NCI-H2171 treated with DMSO at 0.1 percent for 48 hours (cell line): ENCODE measurements around the gene GSTA1.
A peak's percentile ranks its signal among the peaks of the same experiment; 100 is the strongest.
"Not testable (repeated sequence)": the region's sequence is repeated elsewhere in the genome, so short reads cannot be mapped to it uniquely, and the experiment has no call there.

ENCODE experiments used
- DNase-seq: peaks from one replicate; lab custom pipeline; 2025; lab: John Stamatoyannopoulos, UW

GSTA1 gene

DNA sequence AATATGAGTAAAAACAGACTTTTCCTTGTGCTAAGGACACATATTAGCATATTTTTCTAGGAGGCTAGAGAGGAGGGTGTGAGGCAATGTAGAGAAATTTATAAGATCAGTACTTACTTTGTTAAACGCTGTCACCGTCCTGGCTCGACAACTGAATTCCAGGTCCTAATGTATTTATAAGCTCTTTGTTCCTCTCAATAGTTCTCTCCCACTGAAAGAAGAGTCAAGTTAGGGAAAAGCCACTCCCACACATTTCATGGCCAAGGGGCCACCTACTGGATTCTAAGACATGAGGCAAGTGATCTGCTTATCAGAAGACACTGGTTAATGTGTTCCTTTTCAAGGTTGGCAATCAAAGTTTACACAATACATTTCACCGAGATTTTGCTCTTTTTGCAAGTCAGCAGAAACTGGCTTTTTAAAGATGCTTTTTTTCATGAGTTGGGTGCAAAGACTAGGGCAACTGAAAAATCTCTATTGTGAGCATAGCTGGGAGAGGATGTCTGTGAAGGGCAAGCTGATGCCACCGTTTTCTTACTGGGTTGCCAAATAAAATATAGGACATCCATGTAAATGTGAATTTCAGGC, at the start of gene GSTA1:
Gene GSTA1, minus strand, starts transcription at position 149 of the 588 bp plus-strand sequence. CDS start 4,549 bp downstream, outside the sequence.
- not testable (repeated sequence) for DNase-seq

DNA sequence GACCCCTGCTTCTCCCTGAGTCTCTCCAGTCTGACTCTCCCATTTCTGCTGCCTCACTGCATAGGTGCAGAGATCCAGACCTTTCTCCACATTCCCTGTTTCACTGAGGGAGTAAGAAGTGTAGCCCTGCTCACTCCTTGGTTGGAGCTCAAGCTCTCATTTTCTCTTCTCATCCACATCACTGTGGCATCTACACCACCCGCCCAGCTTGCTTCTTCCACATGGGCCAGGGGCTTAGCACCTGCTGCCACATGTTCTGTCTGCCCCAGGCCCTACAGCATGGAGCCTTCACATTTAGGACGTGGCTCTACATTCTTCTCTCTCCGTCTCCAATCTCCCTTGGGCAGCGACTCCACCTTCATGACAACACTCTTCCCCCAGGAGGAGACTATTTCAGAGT, 45.5 kb upstream of the GSTA1 start:
- no peak for DNase-seq

DNA sequence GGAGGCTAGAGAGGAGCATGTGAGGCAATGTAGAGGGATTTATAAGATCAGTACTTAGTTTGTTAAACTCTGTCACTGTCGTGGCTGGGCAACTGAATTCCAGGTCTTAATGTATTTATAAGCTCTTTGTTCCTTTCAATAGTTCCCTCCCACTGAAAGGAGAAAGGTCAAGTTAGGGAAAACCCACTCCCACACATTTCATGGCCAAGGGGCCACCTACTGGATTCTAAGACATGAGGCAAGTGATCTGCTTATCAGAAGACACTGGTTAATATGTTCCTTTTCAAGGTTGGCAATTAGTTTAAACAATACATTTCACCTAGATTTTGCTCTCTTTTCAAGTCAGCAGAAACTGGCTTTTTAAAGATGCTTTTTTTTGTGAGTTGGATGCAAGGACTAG, 42.4 kb upstream of the GSTA1 start:
- DNase-seq: no peak

DNA sequence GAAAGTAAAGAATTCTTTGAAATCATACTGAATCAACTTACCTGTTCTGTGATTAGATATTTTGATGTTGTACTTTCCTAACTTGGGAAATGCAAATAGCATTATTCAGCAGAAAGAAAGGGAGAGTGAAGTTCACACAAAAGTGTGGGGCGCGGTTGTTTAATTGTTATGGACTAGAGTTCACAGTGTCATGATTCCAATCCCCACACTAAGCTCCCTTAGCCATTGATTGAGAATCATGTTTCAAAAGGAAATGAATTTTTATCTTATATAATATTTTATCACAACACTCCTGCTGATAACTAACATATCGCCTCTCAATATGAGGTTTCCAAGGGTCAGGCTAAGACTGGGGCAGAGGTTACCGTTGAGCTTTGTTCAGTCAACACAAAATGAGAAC, 40.0 kb upstream of the GSTA1 start:
- no peak for DNase-seq

DNA sequence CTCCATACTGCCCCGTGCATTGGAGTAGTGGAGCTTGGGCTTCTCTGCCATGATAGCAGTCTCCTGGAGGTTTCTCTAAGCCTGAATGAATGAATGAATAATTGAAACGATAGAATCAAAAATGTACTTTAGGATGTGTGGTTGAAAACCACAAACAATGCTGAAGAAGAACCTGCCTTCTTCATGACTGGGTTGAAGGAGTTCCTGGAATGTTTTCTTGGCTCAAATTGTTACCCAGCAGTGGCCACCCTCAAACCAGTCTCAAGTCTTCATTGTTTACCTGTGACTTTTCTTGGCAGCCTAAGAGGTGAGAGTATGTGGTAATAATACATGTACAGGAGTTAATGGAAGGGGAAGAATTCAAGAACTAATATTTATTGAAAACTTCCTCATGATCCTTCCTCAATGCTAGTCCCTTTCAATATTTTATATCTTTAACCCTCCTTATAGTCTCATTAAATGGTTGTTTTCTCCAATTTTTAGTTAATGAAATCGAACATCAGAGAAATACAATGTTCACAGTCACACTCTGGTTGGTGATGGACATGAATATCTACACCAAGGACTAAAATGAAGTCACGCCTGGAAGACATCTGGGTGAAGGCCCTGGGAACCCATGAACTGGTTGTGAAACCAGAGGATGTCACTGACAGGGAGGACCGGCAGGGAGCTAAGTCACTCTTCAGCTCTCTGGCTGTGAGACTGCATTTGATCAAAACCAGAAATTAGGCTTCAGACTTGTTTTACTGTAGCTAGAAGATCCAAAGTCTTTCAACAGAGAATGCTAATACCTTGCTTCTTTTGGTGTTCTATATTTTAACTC, 37.4 kb upstream of the GSTA1 start, which contains the start of gene GSTA5:
Gene GSTA5, minus strand, starts transcription at position 51 of the 823 bp plus-strand sequence.
- DNase-seq: no peak

DNA sequence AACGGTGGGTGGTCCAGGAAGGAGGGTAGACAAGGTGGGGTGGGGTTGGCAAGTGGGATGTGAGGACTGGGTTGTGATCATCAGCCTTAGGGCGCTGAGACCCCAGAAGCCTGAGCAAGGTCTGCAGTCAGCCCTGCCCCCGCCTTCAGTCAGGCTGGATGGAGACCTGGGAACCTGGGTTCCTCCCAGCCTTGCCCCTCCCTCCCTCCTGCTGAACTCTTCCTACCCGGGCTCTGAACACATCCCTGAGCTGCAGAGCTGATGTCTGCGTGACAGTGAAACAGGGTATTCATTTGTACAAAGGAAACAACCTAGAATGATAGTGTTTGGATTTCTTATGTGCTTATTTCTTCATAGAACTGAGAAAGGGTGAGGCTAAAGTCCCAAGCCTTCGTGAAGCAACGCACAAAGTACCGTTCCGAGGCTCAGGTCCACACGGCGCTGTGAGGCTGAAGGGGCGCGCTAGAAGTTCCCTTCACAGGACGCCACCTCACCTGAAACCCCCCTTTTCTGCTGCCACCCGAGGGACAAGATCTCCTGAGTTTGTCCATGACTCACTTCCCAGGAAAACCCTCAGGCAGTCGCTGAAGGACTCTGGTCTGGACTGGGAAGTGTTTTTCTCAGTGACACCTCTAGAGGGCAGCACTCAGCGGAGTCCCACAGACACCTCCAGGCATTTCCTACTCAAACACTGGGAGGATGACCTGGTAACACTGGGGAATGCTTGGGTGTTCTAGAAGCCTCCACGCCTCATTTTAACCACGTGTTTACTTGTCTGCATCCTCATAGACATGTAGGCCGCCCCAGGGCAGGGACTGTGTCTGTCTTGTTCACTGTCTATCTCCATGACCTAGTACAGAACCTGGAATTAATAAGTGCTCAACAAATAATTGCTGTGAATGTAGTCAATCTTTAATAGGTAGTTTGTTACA, 35.8 kb upstream of the GSTA1 start:
- peak; percentile 31 for DNase-seq

DNA sequence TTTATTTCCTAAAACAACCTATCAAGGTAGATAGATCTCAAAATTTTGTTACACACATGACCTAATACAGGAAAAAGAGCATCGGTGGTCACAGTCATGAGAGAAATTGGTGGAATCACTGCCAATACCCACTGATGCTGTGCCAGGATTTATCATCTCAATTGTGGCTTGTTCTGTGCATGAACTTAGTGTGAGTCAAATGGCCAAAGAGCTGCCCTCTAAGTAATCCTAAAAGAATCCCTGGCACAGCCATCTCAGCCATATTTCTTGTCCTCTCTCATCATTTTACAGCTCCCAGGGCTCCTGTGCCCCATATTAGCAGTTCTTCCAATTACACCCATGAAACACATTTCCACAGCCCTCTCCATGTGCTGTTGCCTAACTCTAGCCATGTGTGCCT, 30.9 kb upstream of the GSTA1 start:
- DNase-seq: no peak

DNA sequence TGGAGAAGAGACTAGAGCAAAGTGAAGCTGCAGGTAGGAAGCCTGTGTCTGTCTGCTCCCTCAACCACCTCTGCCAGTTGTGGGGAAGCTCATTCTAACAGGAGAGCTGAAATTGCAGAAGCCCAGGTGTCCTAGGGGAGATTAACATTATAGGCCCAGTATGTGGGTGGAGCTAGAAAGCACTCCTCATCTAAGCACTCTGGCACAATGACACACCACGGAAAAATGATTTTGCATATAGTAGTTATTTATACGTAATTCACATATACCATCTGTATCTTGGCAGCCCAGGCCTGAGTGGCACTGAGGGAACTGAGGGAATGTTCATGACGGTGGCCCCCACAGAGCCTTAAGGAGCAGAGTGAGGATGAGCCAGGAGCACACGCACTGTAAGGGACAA, 27.3 kb upstream of the GSTA1 start:
- not testable (repeated sequence) for DNase-seq

DNA sequence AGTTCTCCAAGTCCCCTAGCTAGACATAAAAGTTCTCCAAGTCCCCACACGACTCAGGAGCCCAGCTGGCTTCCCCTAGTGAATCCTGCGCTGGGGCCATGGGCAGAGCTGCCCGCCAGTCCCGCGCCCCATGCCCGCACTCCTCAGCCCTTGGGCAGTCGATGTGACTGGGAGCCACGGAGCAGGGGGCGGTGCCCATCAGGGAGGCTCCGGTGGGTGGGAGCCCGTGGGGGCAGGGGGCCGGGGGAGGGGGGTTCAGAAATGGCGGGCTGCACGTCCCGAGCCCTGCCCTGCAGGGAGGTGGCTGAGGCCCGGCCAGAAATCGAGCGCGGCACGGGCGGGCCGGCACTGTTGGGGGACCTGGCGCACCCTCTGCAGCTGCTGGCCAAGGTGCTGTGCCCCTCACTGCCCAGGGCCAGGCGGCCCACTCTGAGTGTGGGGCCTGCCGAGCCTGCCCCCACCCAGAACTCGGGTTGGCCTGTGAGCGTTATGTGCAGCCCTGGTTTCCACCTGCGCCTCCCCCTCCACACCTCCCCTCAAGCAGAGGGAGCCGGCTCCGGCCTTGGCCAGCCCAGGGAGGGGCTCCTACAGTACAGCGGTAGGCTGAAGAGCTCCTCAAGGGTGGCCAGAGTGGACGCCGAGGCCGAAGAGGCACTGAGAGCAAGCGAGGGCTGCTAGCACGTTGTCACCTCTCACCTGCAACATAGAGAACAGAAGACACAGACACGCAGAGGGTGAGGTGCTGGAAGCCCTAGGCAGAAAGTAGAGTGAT, 25.6 kb upstream of the GSTA1 start:
- DNase-seq: no peak

DNA sequence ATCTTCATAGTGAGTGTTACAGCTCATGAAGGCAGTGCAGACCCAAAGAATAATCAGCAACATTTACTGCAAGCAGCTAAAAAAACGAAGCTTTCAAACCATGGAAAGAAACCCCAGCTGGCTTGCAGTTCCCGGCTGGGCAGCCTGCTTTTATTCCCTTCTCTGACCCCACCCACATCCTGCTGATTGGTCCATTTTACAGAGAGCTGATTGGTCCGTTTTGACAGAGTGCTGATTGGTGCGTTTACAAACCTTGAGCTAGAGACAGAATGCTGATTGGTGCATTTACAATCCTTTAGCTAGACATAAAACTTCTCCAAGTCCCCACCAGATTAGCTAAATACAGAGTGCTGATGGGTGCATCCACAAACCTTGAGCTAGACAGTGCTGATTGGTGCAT, 25.0 kb upstream of the GSTA1 start:
- not testable (repeated sequence) for DNase-seq

DNA sequence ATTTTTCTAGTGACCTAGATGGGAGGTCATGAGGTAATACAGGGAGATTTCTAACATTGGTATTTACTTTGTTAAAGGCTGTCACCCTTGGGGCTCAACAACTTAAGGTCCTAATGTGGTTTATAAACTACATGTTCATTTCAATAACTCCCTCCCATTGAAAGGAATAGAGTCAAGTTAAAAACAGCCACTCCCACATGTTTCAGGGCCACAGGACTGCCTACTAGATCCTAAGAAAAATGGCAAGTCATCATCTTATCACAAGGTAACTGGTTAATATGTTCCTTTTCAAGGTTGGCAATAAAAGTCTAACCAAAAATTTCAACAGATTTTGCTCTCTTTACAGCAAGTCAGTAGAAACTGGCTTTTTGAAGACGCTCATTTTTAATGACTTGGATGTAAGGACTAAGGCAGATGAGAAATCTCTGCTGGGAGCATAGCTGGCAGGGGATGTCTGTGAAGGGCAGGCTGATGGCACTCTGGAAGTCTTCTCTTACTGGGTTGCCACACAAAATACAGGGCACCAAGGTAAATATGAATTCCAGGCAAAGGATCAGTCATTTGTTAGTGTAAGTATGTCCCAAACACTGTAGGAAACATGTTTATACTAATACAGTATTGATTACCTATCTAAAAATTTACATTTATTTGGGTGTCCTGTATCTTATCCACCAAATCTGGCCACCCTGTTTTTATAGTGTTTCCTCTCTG, 23.6 kb upstream of the GSTA1 start:
- DNase-seq: not testable (repeated sequence)

DNA sequence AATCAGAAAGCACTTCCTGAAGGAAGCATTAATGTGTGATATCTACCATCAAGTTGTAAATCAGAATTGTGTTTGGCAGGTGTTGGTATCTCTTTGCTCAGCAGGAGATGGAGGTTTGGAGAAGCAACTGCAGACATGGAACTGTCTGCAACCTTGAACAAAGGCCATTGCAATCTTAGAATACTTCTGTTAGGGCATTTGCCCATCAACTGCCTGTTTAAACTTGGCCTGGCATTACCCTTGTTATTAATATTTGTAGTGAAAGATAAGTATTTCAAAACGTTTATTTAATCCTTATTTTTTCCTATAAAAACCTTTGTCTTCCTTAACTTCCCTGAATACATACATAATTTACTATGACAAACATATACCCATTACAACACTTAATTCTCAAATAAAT, 22.9 kb upstream of the GSTA1 start:
- DNase-seq: no peak

DNA sequence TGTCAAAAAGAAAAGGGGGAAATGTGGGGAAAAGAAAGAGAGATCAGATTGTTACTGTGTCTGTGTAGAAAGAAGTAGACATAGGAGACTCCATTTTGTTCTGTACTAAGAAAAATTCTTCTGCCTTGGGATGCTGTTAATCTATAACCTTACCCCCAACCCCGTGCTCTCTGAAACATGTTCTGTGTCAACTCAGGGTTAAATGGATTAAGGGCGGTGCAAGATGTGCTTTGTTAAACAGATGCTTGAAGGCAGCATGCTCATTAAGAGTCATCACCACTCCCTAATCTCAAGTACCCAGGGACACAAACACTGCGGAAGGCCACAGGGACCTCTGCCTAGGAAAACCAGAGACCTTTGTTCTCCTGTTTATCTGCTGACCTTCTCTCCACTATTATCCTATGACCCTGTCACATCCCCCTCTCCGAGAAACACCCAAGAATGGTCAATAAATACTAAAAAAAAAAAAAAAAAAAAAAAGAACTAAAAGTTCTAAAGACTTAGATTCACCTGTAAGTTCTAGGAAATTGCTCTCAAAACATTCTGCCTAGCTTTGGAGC, 22.4 kb upstream of the GSTA1 start:
- not testable (repeated sequence) for DNase-seq

DNA sequence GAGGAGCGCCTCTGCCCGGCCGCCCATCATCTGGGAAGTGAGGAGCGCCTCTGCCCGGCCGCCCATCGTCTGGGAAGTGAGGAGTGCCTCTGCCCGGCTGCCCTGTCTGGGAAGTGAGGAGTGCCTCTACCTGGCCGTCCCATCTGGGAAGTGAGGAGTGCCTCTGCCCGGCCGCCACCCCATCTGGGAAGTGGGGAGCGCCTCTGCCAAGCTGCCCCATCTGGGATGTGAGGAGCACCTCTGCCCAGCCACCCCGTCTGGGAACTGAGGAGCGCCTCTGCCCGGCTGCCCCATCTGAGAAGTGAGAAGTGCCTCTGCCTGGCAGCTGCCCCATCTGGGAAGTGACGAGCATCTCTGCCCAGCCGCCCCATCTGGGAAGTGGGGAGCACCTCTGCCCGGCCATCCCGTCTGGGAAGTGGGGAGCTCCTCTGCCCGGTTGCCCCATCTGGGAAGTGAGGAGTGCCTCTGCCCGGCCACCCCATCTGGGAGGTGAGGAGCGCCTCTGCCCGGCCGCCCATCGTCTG, 21.7 kb upstream of the GSTA1 start:
- DNase-seq: not testable (repeated sequence)

DNA sequence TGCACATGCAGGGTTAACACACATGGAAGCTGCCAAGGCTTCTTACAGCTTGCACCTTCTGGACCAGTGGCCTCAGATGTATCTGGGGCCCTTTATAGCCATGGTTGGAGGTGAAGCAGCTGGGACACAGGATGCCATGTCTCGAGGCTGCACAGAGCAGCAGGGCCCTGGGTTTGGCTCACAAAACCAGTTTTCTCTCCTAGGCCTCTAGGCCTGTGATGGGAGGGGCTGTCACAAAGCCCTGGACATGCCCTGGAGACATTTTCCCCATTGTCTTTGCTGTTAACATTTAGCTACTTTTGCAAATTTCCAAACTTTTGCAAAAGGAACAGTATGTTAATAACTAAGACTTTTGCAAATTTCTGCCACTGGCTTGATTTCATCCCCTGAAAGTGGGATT, 18.2 kb upstream of the GSTA1 start:
- DNase-seq: no peak

DNA sequence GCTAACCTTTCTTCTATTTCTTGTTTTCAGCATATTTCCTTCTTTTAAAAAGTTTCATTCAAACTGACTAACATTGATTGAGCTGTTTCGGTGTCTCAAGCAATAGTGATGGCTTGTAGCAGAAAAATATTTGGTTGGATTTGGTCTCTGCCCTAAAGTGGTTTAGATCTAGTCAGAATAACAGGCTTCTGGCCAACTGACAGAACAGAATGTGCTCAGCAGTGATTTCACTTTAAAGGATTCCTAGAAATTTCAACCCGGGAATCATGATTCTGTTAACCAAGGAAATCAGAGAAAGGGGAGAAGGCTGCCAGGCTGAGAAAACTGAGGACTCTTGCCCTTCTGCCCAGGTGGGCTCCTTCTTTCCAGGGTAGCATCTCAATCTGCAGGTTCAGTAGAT, 16.6 kb upstream of the GSTA1 start:
- DNase-seq: no peak

DNA sequence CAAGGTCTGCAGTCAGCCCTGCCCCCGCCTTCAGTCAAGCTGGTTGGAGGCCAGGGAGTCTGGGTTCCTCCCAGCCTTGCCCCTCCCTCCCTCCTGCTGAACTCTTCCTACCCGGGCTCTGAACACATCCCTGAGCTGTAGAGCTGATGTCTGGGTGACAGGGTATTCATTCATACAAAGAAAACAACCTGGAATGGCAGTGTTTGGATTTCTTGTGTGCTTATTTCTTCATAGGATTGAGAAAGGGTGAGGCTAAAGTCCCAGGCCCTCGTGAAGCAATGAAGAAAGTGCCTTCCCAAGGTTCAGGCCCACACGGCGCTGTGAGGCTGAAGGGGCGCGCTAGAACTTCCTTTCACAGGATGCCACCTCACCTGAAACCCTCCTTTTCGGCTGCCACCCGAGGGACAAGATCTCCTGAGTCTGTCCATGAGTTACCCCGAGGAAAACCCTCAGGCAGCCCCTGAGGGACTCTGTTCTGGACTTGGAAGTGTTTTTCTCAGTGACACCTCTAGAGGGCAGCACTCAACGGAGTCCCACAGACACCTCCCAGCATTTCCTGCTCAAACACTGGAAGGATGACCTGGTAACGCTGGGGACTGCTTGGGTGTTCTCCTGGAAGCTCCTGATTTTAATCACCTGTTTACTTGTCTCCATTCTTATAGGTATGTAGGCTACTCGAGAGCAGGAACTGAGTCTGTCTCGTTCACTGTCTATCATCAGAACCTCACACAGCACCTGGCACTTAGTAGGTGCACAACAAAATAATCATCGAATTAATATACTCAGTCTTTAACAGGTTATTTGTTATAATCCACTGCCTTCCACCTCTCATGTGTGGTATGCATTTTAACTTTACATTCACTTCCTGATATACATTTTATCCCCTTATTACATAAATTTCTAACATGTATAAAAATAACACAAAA, 11.8 kb upstream of the GSTA1 start:
- DNase-seq: peak; percentile 23

DNA sequence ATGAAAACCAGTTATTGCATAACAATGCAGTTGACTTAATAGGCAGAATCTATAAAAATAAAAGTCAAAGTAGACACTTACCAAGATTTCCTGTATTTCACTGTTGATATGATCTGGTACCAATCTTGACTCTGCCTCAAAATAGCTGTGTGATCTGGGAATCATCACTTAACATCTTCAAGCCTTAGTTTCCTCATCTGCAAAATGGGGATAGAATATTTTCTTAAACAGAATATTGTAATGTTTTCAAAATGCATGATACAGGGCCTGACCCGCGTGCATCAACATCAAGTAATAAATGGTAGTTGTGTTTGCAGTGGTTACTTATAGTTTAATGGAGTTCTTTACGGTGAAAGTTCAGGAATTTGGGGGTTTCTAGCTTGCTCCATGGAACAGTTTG, 10.9 kb upstream of the GSTA1 start:
- DNase-seq: not testable (repeated sequence)

DNA sequence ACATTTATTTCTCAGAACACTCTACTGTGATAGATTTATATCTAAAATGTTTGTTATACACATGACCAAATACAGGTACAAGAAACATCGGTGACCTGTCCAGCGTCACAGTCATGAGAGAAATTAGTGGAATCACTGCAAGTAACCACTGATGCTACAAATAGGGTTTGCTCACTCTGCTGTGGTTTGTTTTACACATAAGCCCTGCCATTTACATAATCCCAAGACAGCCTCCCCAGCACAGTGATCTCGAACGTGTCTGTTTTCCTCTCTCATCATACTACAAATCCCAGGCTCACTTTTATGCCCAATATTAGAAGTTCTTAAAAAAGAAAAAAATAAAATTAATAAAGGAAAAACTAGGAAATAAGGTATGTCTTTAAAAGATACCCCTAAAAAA, 6.2 kb upstream of the GSTA1 start:
- DNase-seq: not testable (repeated sequence)
